GM23338 (cell line): Measurements from ENCODE around the gene LNX2. TPM values are rescaled to one million over a fixed set of nuclear protein-coding genes. Genes with fewer than 3 reads are reported as not detected.

ENCODE experiments used
- ATAC-seq: fragments of 200-7000 bp; cut with Tn5 transposase; 3 replicates; pipeline ENCODE4 v1.9.1; 2020
- DNase-seq: peaks from one replicate; pipeline ENCODE4 v3.0.0-alpha.2; 2015; ENCODE audit warnings: low spot score
- H2AFZ ChIP-seq: fragments of 200-600 bp; sonication (generic); 2 replicates; pipeline ENCODE4 v1.8.0; 2016; ENCODE audit warnings: antibody characterized with exemption, mild to moderate bottlenecking, moderate library complexity
- H3F3A ChIP-seq: fragments of 200-600 bp; sonication (generic); replicated peaks from 2 replicates; pipeline ENCODE4 v1.8.0; 2017; ENCODE audit warnings: antibody characterized with exemption, mixed run types, low read depth
- H3K27ac ChIP-seq: fragments of 200-600 bp; sonication (generic); 2 replicates; pipeline ENCODE4 v1.6.1; 2016; ENCODE audit warnings: low read depth
- H3K27me3 ChIP-seq: fragments of 200-600 bp; sonication (generic); 2 replicates; pipeline ENCODE4 v1.8.0; 2016; ENCODE audit warnings: mild to moderate bottlenecking, mixed run types, moderate library complexity; ENCODE audit not compliant: insufficient read depth
- H3K36me3 ChIP-seq: fragments of 200-600 bp; sonication (generic); 2 replicates; pipeline ENCODE4 v1.8.0; 2016; ENCODE audit warnings: mild to moderate bottlenecking; ENCODE audit not compliant: insufficient read depth
- H3K4me1 ChIP-seq: fragments of 200-600 bp; sonication (generic); 2 replicates; pipeline ENCODE4 v1.8.0; 2016; ENCODE audit warnings: mild to moderate bottlenecking, moderate library complexity; ENCODE audit not compliant: insufficient read depth
- H3K4me2 ChIP-seq: fragments of 200-600 bp; sonication (generic); 2 replicates; pipeline ENCODE4 v1.7.1; 2017; ENCODE audit warnings: mixed run types
- H3K4me3 ChIP-seq: fragments of 200-600 bp; sonication (generic); 2 replicates; pipeline ENCODE4 v1.6.1; 2016; ENCODE audit warnings: mixed run types
- H3K79me2 ChIP-seq: fragments of 200-600 bp; sonication (generic); replicated peaks from 2 replicates; pipeline ENCODE4 v1.8.0; 2017; ENCODE audit warnings: mild to moderate bottlenecking; ENCODE audit not compliant: insufficient read depth
- H3K9me2 ChIP-seq: fragments of 200-600 bp; sonication (generic); 2 replicates; pipeline ENCODE4 v1.8.0; 2017; ENCODE audit not compliant: insufficient read depth
- H4K20me1 ChIP-seq: fragments of 200-600 bp; sonication (generic); replicated peaks from 2 replicates; pipeline ENCODE4 v1.8.0; 2017; ENCODE audit warnings: mild to moderate bottlenecking; ENCODE audit not compliant: insufficient read depth
- H3K27ac Mint-ChIP-seq: 2 replicates; pipeline ENCODE4 v1.8.0; 2020; ENCODE audit warnings: inconsistent platforms, mild to moderate bottlenecking, moderate library complexity, mixed read lengths
- H3K27me3 Mint-ChIP-seq: 3 replicates; pipeline ENCODE4 v1.8.0; 2022; ENCODE audit warnings: low read depth, mild to moderate bottlenecking, moderate library complexity, mixed read lengths, inconsistent platforms; ENCODE audit not compliant: insufficient read depth, poor library complexity
- H3K36me3 Mint-ChIP-seq: 3 replicates; pipeline ENCODE4 v1.8.0; 2021; ENCODE audit warnings: low read depth, mild to moderate bottlenecking, inconsistent platforms, moderate library complexity, mixed read lengths
- H3K4me1 Mint-ChIP-seq: 3 replicates; pipeline ENCODE4 v1.8.0; 2020; ENCODE audit warnings: mild to moderate bottlenecking, inconsistent platforms, mixed read lengths
- H3K4me3 Mint-ChIP-seq: 3 replicates; pipeline ENCODE4 v1.8.0; 2021; ENCODE audit warnings: moderate library complexity, mild to moderate bottlenecking, inconsistent platforms, mixed read lengths
- H3K9me3 Mint-ChIP-seq: 3 replicates; pipeline ENCODE4 v1.8.0; 2020; ENCODE audit warnings: moderate library complexity, mild to moderate bottlenecking, inconsistent platforms, mixed read lengths
- CREB1 ChIP-seq: fragments of 250-450 bp; sonication (Bioruptor Pico); IDR thresholded peaks from 2 replicates; pipeline ENCODE4 v1.5.0; 2020; ENCODE audit warnings: low read depth, mild to moderate bottlenecking, moderate library complexity
- EZH2 ChIP-seq: fragments of 200-600 bp; sonication (generic); IDR thresholded peaks from one replicate; pipeline ENCODE4 v1.8.0; 2017; ENCODE audit warnings: antibody characterized with exemption, mild to moderate bottlenecking, low read depth; ENCODE audit not compliant: unreplicated experiment
- EZH2phosphoT487 ChIP-seq: fragments of 200-600 bp; sonication (generic); IDR thresholded peaks from one replicate; pipeline ENCODE4 v1.8.1; 2018; ENCODE audit warnings: antibody characterized with exemption; ENCODE audit not compliant: unreplicated experiment
- JUNB ChIP-seq: IDR thresholded peaks from one replicate; pipeline ENCODE4 v1.6.1; 2016; ENCODE audit warnings: antibody characterized with exemption; ENCODE audit not compliant: unreplicated experiment
- NANOG ChIP-seq: IDR thresholded peaks from 2 replicates; pipeline ENCODE4 v1.6.1; 2016; ENCODE audit warnings: antibody characterized with exemption, borderline replicate concordance
- POLR2AphosphoS5 ChIP-seq: IDR thresholded peaks from 2 replicates; pipeline ENCODE4 v1.6.1; 2016; ENCODE audit warnings: antibody characterized with exemption, low read depth
- STAT1 ChIP-seq: IDR thresholded peaks from one replicate; pipeline ENCODE4 v1.6.1; 2016; ENCODE audit warnings: antibody characterized with exemption; ENCODE audit not compliant: unreplicated experiment
- ZNF331 ChIP-seq: fragments of 250-450 bp; sonication (Bioruptor Pico); IDR thresholded peaks from 2 replicates; pipeline ENCODE4 v1.5.0; 2020; ENCODE audit warnings: low read depth, mild to moderate bottlenecking, moderate library complexity
- polyA plus RNA-seq: library from polyadenylated mRNA; unstranded; fragments of >200 nt; fragmentation: Nextera tagmentation; extraction: Ambion mirVana; gene quantifications from 2 replicates; pipeline ENCODE4 v1.2.1, GENCODE V29; 2016
- total RNA-seq: library from RNA; depleted of rRNA; stranded (reverse); fragments of >200 nt; shearing (Covaris generic); gene quantifications from 2 replicates; pipeline ENCODE4 v1.2.3, GENCODE V29; 2014
- TF ChIP-seq, protein P1 (sequence below): IDR thresholded peaks from one replicate; pipeline ENCODE4 v1.6.1; 2018; ENCODE audit warnings: antibody characterized with exemption; ENCODE audit not compliant: unreplicated experiment
- TF ChIP-seq, protein P2 (sequence below): fragments of 250-450 bp; sonication (Bioruptor Pico); IDR thresholded peaks from 2 replicates; pipeline ENCODE4 v1.5.0; 2020; ENCODE audit warnings: mild to moderate bottlenecking, moderate library complexity
- TF ChIP-seq, protein P3 (sequence below): IDR thresholded peaks from 2 replicates; pipeline ENCODE4 v1.6.1; 2016; ENCODE audit warnings: antibody characterized with exemption

Gene LNX2
- total and polyA plus RNA-seq, 2 experiments from 2014 or later, result 3.7 to 18.0 TPM

DNA sequence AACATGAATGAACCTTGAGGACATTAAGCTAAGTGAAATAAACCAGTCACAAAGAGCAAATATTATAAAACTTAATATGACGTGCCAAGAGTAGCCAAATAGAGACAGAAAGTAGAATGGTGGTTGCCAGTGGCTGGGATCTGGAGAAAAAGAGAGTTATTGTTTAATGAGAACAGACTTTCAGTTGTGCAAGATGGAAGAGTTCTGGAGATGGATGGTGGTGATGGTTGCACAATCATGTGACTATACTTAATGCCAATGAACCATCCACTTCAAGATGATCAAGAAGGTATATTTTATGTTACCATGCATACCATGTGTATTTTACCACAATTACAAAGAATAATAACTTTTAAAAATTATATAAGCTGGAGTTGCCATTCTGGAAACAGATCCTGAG is 104.2 kb downstream of the LNX2 start:
- ATAC-seq, result no peak
- H3K27ac ChIP-seq, result no peak overlapping the region
- Mint-ChIP-seq H3K4me3 (no peak overlapping the region), H3K4me1 (no peaks in the 10 kb centered on the region), H3K27ac (no peak overlapping the region), H3K36me3 (no peaks in the 10 kb centered on the region), H3K27me3 (no peaks in the 10 kb centered on the region), H3K9me3 (no peaks in the 10 kb centered on the region)
- no peaks in the 10 kb centered on the region for H3K79me2 ChIP-seq
- H3K4me2 ChIP-seq, result no peak overlapping the region
- DNase-seq, result no peak
- no peaks in the 10 kb centered on the region for H3K4me1 ChIP-seq
- H3F3A ChIP-seq, result no peaks in the 10 kb centered on the region
- H3K4me3 ChIP-seq, result no peak overlapping the region
- H3K9me2 ChIP-seq, result peaks cover 4% of the 10 kb centered on the region; the same call in 1 of the 2 replicates
- no peak overlapping the region for H2AFZ ChIP-seq
- H3K27me3 ChIP-seq, result no peaks in the 10 kb centered on the region
- no peaks in the 10 kb centered on the region for H4K20me1 ChIP-seq
- no peak for TF ChIP-seq EZH2
- TF ChIP-seq POLR2AphosphoS5, result no peak
- TF ChIP-seq JUNB, result no peak
- no peak for TF ChIP-seq ZNF331 (CRISPR knock-in tag)
- no peaks in the 10 kb centered on the region for H3K36me3 ChIP-seq

DNA sequence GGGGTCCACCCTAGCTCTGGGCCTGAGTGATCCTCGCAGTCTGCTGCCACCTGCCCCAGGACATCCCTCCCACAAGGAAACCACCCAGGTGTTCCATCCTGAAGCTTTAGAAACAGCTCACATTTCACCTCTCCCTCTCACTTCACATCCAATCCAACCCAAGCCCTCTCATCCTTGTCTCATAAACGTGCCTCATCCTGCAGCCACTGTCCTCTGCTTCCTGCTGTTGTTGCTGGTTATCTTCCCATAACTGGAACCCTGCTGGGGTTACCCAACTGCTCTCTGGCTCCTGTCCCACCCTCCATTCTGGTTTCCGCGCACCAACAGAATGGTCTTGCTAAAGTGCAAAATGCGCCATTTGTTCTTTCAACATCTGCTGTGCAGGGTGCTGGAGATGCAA is 110.2 kb downstream of the LNX2 start:
- Mint-ChIP-seq H3K27me3 (no peaks in the 10 kb centered on the region), H3K27ac (no peak overlapping the region), H3K4me3 (no peak overlapping the region), H3K4me1 (no peaks in the 10 kb centered on the region), H3K9me3 (no peaks in the 10 kb centered on the region), H3K36me3 (no peaks in the 10 kb centered on the region)
- H3K9me2 ChIP-seq, result no peaks in the 10 kb centered on the region
- no peaks in the 10 kb centered on the region for H3K4me1 ChIP-seq
- H3K4me3 ChIP-seq, result no peak overlapping the region
- no peak overlapping the region for H2AFZ ChIP-seq
- no peaks in the 10 kb centered on the region for H3K79me2 ChIP-seq
- H3K27ac ChIP-seq, result no peak overlapping the region
- DNase-seq, result no peak
- H3K36me3 ChIP-seq, result no peaks in the 10 kb centered on the region
- no peaks in the 10 kb centered on the region for H3K27me3 ChIP-seq
- no peak for ATAC-seq
- no peaks in the 10 kb centered on the region for H4K20me1 ChIP-seq
- H3F3A ChIP-seq, result no peaks in the 10 kb centered on the region
- H3K4me2 ChIP-seq, result no peak overlapping the region
- TF ChIP-seq STAT1 (no peak), ZNF331 (CRISPR knock-in tag) (no peak), CREB1 (CRISPR knock-in tag) (no peak), EZH2 (no peak), EZH2phosphoT487 (no peak), NANOG (no peak)
- TF ChIP-seq, protein P1, sequence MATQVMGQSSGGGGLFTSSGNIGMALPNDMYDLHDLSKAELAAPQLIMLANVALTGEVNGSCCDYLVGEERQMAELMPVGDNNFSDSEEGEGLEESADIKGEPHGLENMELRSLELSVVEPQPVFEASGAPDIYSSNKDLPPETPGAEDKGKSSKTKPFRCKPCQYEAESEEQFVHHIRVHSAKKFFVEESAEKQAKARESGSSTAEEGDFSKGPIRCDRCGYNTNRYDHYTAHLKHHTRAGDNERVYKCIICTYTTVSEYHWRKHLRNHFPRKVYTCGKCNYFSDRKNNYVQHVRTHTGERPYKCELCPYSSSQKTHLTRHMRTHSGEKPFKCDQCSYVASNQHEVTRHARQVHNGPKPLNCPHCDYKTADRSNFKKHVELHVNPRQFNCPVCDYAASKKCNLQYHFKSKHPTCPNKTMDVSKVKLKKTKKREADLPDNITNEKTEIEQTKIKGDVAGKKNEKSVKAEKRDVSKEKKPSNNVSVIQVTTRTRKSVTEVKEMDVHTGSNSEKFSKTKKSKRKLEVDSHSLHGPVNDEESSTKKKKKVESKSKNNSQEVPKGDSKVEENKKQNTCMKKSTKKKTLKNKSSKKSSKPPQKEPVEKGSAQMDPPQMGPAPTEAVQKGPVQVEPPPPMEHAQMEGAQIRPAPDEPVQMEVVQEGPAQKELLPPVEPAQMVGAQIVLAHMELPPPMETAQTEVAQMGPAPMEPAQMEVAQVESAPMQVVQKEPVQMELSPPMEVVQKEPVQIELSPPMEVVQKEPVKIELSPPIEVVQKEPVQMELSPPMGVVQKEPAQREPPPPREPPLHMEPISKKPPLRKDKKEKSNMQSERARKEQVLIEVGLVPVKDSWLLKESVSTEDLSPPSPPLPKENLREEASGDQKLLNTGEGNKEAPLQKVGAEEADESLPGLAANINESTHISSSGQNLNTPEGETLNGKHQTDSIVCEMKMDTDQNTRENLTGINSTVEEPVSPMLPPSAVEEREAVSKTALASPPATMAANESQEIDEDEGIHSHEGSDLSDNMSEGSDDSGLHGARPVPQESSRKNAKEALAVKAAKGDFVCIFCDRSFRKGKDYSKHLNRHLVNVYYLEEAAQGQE, result no peak
- TF ChIP-seq, protein P2, sequence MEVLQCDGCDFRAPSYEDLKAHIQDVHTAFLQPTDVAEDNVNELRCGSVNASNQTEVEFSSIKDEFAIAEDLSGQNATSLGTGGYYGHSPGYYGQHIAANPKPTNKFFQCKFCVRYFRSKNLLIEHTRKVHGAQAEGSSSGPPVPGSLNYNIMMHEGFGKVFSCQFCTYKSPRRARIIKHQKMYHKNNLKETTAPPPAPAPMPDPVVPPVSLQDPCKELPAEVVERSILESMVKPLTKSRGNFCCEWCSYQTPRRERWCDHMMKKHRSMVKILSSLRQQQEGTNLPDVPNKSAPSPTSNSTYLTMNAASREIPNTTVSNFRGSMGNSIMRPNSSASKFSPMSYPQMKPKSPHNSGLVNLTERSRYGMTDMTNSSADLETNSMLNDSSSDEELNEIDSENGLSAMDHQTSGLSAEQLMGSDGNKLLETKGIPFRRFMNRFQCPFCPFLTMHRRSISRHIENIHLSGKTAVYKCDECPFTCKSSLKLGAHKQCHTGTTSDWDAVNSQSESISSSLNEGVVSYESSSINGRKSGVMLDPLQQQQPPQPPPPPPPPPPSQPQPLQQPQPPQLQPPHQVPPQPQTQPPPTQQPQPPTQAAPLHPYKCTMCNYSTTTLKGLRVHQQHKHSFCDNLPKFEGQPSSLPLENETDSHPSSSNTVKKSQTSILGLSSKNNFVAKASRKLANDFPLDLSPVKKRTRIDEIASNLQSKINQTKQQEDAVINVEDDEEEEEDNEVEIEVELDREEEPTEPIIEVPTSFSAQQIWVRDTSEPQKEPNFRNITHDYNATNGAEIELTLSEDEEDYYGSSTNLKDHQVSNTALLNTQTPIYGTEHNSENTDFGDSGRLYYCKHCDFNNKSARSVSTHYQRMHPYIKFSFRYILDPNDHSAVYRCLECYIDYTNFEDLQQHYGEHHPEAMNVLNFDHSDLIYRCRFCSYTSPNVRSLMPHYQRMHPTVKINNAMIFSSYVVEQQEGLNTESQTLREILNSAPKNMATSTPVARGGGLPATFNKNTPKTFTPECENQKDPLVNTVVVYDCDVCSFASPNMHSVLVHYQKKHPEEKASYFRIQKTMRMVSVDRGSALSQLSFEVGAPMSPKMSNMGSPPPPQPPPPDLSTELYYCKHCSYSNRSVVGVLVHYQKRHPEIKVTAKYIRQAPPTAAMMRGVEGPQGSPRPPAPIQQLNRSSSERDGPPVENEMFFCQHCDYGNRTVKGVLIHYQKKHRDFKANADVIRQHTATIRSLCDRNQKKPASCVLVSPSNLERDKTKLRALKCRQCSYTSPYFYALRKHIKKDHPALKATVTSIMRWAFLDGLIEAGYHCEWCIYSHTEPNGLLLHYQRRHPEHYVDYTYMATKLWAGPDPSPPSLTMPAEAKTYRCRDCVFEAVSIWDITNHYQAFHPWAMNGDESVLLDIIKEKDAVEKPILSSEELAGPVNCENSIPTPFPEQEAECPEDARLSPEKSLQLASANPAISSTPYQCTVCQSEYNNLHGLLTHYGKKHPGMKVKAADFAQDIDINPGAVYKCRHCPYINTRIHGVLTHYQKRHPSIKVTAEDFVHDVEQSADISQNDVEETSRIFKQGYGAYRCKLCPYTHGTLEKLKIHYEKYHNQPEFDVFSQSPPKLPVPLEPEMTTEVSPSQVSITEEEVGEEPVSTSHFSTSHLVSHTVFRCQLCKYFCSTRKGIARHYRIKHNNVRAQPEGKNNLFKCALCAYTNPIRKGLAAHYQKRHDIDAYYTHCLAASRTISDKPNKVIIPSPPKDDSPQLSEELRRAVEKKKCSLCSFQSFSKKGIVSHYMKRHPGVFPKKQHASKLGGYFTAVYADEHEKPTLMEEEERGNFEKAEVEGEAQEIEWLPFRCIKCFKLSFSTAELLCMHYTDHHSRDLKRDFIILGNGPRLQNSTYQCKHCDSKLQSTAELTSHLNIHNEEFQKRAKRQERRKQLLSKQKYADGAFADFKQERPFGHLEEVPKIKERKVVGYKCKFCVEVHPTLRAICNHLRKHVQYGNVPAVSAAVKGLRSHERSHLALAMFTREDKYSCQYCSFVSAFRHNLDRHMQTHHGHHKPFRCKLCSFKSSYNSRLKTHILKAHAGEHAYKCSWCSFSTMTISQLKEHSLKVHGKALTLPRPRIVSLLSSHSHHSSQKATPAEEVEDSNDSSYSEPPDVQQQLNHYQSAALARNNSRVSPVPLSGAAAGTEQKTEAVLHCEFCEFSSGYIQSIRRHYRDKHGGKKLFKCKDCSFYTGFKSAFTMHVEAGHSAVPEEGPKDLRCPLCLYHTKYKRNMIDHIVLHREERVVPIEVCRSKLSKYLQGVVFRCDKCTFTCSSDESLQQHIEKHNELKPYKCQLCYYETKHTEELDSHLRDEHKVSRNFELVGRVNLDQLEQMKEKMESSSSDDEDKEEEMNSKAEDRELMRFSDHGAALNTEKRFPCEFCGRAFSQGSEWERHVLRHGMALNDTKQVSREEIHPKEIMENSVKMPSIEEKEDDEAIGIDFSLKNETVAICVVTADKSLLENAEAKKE (CRISPR knock-in tag), result no peak
- TF ChIP-seq, protein P3, sequence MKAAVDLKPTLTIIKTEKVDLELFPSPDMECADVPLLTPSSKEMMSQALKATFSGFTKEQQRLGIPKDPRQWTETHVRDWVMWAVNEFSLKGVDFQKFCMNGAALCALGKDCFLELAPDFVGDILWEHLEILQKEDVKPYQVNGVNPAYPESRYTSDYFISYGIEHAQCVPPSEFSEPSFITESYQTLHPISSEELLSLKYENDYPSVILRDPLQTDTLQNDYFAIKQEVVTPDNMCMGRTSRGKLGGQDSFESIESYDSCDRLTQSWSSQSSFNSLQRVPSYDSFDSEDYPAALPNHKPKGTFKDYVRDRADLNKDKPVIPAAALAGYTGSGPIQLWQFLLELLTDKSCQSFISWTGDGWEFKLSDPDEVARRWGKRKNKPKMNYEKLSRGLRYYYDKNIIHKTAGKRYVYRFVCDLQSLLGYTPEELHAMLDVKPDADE, result no peak
